ENCODE measurements around the gene PPBP. TPM values are rescaled to one million over a fixed set of nuclear protein-coding genes. Genes with fewer than 3 reads are reported as not detected.

Gene PPBP
- polyA plus RNA-seq, 1 donor from 2014 or later, result not detected

DNA sequence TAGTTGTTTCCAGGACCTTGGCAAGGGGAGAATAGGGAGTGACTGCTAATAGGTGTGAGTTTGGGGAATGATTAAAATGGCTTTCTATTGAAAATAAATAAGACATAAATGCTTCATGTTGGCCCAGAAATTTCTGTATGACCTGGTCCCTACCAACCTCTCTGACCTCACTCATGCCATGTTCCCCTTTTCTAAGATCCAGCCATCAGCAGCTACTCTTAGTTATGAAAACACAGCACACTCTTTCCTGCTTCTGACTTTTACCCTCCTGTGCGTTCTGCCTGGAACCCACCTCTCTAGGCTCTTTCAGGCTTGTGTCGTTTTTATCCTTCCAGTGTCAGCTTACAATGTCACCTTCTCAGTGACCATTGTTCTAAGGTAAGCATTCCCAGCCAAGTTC lies 25.3 kb upstream of the PPBP start:
- H3K36me3 ChIP-seq (ENCODE audit: insufficient read depth, low read length), result no peaks in the 10 kb centered on the region
- H3F3A ChIP-seq (ENCODE audit: insufficient read depth, low read length, poor library complexity, severe bottlenecking), result no peaks in the 10 kb centered on the region
- H2AFZ ChIP-seq (ENCODE audit: low read depth, low read length), result no peak overlapping the region
- H3K79me2 ChIP-seq (replicated peaks; ENCODE audit: insufficient read depth, low read length), result no peaks in the 10 kb centered on the region
- no peaks in the 10 kb centered on the region for H4K20me1 ChIP-seq (ENCODE audit: insufficient read depth)
- H3K9me3 ChIP-seq (ENCODE audit: low read length), result no peaks in the 10 kb centered on the region
- no peak overlapping the region for H3K4me3 ChIP-seq (ENCODE audit: low read length)
- H3K9me2 ChIP-seq (ENCODE audit: insufficient read depth, low read length), result no peaks in the 10 kb centered on the region
- no peaks in the 10 kb centered on the region for H3K27me3 ChIP-seq (ENCODE audit: insufficient read depth, low read depth, low read length)
- H3K9ac ChIP-seq (ENCODE audit: low read length), result no peak overlapping the region
- H3K27ac ChIP-seq (ENCODE audit: low read length), result no peak overlapping the region
- H3K4me2 ChIP-seq (ENCODE audit: low read length), result no peak overlapping the region
- TF ChIP-seq RAD21 (conservative IDR thresholded peaks at IDR 0.05) (no peak), SMC3 (conservative IDR thresholded peaks at IDR 0.05; ENCODE audit: poor library complexity) (no peak), TAF1 (IDR thresholded peaks at IDR 0.05; ENCODE audit: low read depth) (no peak), EZH2 (IDR thresholded peaks at IDR 0.05; ENCODE audit: borderline replicate concordance, insufficient read depth, low read length, poor library complexity, severe bottlenecking) (no peak), EP300 (conservative IDR thresholded peaks at IDR 0.05; ENCODE audit: poor library complexity, severe bottlenecking) (no peak)

DNA sequence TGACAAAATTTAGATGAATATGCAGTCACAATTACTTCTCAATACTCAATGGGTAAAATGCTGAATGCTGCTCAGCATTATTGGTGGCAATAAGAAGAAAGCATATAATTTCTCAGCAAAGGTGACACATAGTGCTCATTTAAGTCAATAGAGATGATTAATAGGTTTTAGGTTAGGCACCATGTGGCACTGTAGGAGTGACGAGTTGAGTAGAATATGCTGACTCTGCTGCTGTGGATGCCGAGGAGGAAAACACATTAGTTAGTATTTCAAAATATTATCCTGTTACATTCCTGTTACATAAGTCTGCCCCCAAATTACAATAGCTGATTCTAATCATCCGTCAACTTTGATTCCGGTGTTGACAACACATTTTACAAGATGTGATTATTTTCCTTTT lies 24.1 kb upstream of the PPBP start:
- no peak overlapping the region for H3K9ac ChIP-seq (ENCODE audit: low read length)
- H3K27ac ChIP-seq (ENCODE audit: low read length), result no peak overlapping the region
- no peak overlapping the region for H3K4me2 ChIP-seq (ENCODE audit: low read length)
- H3K36me3 ChIP-seq (ENCODE audit: insufficient read depth, low read length), result no peaks in the 10 kb centered on the region
- H3K4me3 ChIP-seq (ENCODE audit: low read length), result no peak overlapping the region
- H3K27me3 ChIP-seq (ENCODE audit: insufficient read depth, low read depth, low read length), result no peaks in the 10 kb centered on the region
- no peak for TF ChIP-seq RAD21 (conservative IDR thresholded peaks at IDR 0.05)
- no peak for TF ChIP-seq EP300 (conservative IDR thresholded peaks at IDR 0.05; ENCODE audit: poor library complexity, severe bottlenecking)
- no peak for TF ChIP-seq MXI1 (conservative IDR thresholded peaks at IDR 0.05; ENCODE audit: poor library complexity, severe bottlenecking)
- TF ChIP-seq, protein P1, sequence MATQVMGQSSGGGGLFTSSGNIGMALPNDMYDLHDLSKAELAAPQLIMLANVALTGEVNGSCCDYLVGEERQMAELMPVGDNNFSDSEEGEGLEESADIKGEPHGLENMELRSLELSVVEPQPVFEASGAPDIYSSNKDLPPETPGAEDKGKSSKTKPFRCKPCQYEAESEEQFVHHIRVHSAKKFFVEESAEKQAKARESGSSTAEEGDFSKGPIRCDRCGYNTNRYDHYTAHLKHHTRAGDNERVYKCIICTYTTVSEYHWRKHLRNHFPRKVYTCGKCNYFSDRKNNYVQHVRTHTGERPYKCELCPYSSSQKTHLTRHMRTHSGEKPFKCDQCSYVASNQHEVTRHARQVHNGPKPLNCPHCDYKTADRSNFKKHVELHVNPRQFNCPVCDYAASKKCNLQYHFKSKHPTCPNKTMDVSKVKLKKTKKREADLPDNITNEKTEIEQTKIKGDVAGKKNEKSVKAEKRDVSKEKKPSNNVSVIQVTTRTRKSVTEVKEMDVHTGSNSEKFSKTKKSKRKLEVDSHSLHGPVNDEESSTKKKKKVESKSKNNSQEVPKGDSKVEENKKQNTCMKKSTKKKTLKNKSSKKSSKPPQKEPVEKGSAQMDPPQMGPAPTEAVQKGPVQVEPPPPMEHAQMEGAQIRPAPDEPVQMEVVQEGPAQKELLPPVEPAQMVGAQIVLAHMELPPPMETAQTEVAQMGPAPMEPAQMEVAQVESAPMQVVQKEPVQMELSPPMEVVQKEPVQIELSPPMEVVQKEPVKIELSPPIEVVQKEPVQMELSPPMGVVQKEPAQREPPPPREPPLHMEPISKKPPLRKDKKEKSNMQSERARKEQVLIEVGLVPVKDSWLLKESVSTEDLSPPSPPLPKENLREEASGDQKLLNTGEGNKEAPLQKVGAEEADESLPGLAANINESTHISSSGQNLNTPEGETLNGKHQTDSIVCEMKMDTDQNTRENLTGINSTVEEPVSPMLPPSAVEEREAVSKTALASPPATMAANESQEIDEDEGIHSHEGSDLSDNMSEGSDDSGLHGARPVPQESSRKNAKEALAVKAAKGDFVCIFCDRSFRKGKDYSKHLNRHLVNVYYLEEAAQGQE (IDR thresholded peaks at IDR 0.05; ENCODE audit: borderline replicate concordance), result no peak
- TF ChIP-seq EZH2 (IDR thresholded peaks at IDR 0.05; ENCODE audit: borderline replicate concordance, insufficient read depth, low read length, poor library complexity, severe bottlenecking), result no peak
- TF ChIP-seq, protein P2, sequence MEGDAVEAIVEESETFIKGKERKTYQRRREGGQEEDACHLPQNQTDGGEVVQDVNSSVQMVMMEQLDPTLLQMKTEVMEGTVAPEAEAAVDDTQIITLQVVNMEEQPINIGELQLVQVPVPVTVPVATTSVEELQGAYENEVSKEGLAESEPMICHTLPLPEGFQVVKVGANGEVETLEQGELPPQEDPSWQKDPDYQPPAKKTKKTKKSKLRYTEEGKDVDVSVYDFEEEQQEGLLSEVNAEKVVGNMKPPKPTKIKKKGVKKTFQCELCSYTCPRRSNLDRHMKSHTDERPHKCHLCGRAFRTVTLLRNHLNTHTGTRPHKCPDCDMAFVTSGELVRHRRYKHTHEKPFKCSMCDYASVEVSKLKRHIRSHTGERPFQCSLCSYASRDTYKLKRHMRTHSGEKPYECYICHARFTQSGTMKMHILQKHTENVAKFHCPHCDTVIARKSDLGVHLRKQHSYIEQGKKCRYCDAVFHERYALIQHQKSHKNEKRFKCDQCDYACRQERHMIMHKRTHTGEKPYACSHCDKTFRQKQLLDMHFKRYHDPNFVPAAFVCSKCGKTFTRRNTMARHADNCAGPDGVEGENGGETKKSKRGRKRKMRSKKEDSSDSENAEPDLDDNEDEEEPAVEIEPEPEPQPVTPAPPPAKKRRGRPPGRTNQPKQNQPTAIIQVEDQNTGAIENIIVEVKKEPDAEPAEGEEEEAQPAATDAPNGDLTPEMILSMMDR (IDR thresholded peaks at IDR 0.05; ENCODE audit: poor library complexity, severe bottlenecking), result no peak
- TF ChIP-seq POLR2AphosphoS5 (IDR thresholded peaks at IDR 0.05), result no peak
- TF ChIP-seq SMC3 (conservative IDR thresholded peaks at IDR 0.05; ENCODE audit: poor library complexity), result no peak
- no peak for TF ChIP-seq TAF1 (IDR thresholded peaks at IDR 0.05; ENCODE audit: low read depth)
- H3K79me2 ChIP-seq (replicated peaks; ENCODE audit: insufficient read depth, low read length), result no peaks in the 10 kb centered on the region
- no peaks in the 10 kb centered on the region for H3K9me2 ChIP-seq (ENCODE audit: insufficient read depth, low read length)
- H2AFZ ChIP-seq (ENCODE audit: low read depth, low read length), result no peak overlapping the region
- no peaks in the 10 kb centered on the region for H3K9me3 ChIP-seq (ENCODE audit: low read length)
- H3F3A ChIP-seq (ENCODE audit: insufficient read depth, low read length, poor library complexity, severe bottlenecking), result no peaks in the 10 kb centered on the region
- H4K20me1 ChIP-seq (ENCODE audit: insufficient read depth), result no peaks in the 10 kb centered on the region
